ENCODE measurements around the gene TMEM132C.
"Not testable (repeated sequence)": the region's sequence is repeated elsewhere in the genome, so short reads cannot be mapped to it uniquely, and the experiment has no call there.

TMEM132C gene

GRCh38 chr12:128476266-128476665, 209.3 kb downstream of the TMEM132C start:
- TF ChIP-seq ZFX (IDR thresholded peaks at IDR 0.05) (no peak), CTCF (conservative IDR thresholded peaks at IDR 0.05) (no peak)
- H3K27ac ChIP-seq = no peak overlapping the region

- TF ChIP-seq CTCF (conservative IDR thresholded peaks at IDR 0.05) = no peak
- TF ChIP-seq ZFX (IDR thresholded peaks at IDR 0.05) = no peak
Observed at GRCh38 chr12:128483526-128484255, 216.7 kb downstream of the TMEM132C start.

GRCh38 chr12:128497376-128497775, 230.4 kb downstream of the TMEM132C start:
- H3K27ac ChIP-seq = not testable (repeated sequence)

More at GRCh38 chr12:128483526-128484255, 216.7 kb downstream of the TMEM132C start:
- no peak overlapping the region for H3K27ac ChIP-seq

- TF ChIP-seq CTCF (conservative IDR thresholded peaks at IDR 0.05) = no peak
- TF ChIP-seq ZFX (IDR thresholded peaks at IDR 0.05) = no peak
- no peak overlapping the region for H3K27ac ChIP-seq
Observed at GRCh38 chr12:128507470-128507869, 240.5 kb downstream of the TMEM132C start.

GRCh38 chr12:128509170-128509569, 242.2 kb downstream of the TMEM132C start:
- H3K27ac ChIP-seq = no peak overlapping the region
- no peak for TF ChIP-seq ZFX (IDR thresholded peaks at IDR 0.05)
- no peak for TF ChIP-seq CTCF (conservative IDR thresholded peaks at IDR 0.05)

- H3K27ac ChIP-seq = no peak overlapping the region
- TF ChIP-seq ZFX (IDR thresholded peaks at IDR 0.05) (no peak), CTCF (conservative IDR thresholded peaks at IDR 0.05) (no peak)
Observed at GRCh38 chr12:128510511-128510910, 243.5 kb downstream of the TMEM132C start.

GRCh38 chr12:128513331-128513730, 246.4 kb downstream of the TMEM132C start:
- no peak for TF ChIP-seq CTCF (conservative IDR thresholded peaks at IDR 0.05)
- no peak for TF ChIP-seq ZFX (IDR thresholded peaks at IDR 0.05)

GRCh38 chr12:128513831-128514230, 246.9 kb downstream of the TMEM132C start:
- TF ChIP-seq ZFX (IDR thresholded peaks at IDR 0.05) (no peak), CTCF (conservative IDR thresholded peaks at IDR 0.05) (no peak)
- no peak overlapping the region for H3K27ac ChIP-seq

More at GRCh38 chr12:128513331-128513730, 246.4 kb downstream of the TMEM132C start:
- no peak overlapping the region for H3K27ac ChIP-seq

Data from C4-2B (cell line).